Measurements from ENCODE around the gene GRM7. TPM values are rescaled to one million over a fixed set of nuclear protein-coding genes. Genes with fewer than 3 reads are reported as not detected.

The GRM7 gene
- total and polyA plus RNA-seq, 2 of the 4 experiments (the other 2 are of a cell fraction) = not detected

GRCh38 chr3:6929918-6930317, 69.0 kb downstream of the GRM7 start:
- no TSS peak for BruUV-seq (replicated peaks)
- CTCF ChIA-PET = no interaction called here
- Histone ChIP-seq H3K9me3 (ENCODE audit: control insufficient read depth, insufficient read depth, low read length) (peaks cover 4% of the 10 kb centered on the region; the same call in 1 of the 2 replicates), H3K4me2 (ENCODE audit: low read depth, low read length) (no peak overlapping the region), H3K14ac (replicated peaks; ENCODE audit: low read depth, low read length) (no peak overlapping the region), H2AFZ (replicated peaks; ENCODE audit: low read length, poor library complexity) (no peak overlapping the region), H2BK20ac (ENCODE audit: low read depth, low read length) (no peak overlapping the region), H2BK15ac (ENCODE audit: low read depth, low read length) (no peak overlapping the region), H3K79me1 (ENCODE audit: low read depth in 1 of 2, low read length in 2 of 2) (no peaks in the 10 kb centered on the region), H3K4me1 (ENCODE audit: control insufficient read depth, insufficient read depth, low read length) (no peaks in the 10 kb centered on the region), H2AK9ac (replicated peaks; ENCODE audit: low read depth, low read length, poor library complexity) (no peak overlapping the region), H2AK5ac (ENCODE audit: low read depth, low read length) (no peak overlapping the region), H3K27me3 (ENCODE audit: control insufficient read depth, insufficient read depth, low read length) (no peaks in the 10 kb centered on the region), H3K23ac (ENCODE audit: low read depth, low read length) (no peak overlapping the region), H2BK5ac (ENCODE audit: low read depth, low read length, poor library complexity, severe bottlenecking) (no peak overlapping the region), H3K18ac (ENCODE audit: low read depth, low read length) (no peak overlapping the region), H4K5ac (ENCODE audit: low read depth, low read length) (no peak overlapping the region), H3K27ac (ENCODE audit: insufficient read depth, low read length) (no peak overlapping the region), H3K4ac (ENCODE audit: low read depth, low read length) (no peak overlapping the region), H3K4me3 (ENCODE audit: insufficient read depth, low read depth, low read length) (no peak overlapping the region), H2BK120ac (ENCODE audit: low read depth, low read length) (no peak overlapping the region), H4K8ac (ENCODE audit: low read depth in 2 of 2, low read length in 2 of 2) (no peak overlapping the region), H3K9ac (ENCODE audit: low read depth, low read length) (no peak overlapping the region), H3K56ac (ENCODE audit: extremely low read depth, insufficient read depth, low read length) (no peak overlapping the region), H3K36me3 (ENCODE audit: control insufficient read depth, insufficient read depth, low read length) (no peaks in the 10 kb centered on the region), H3K9me1 (ENCODE audit: insufficient read depth, low read length) (no peaks in the 10 kb centered on the region), H4K20me1 (ENCODE audit: insufficient read depth, low read length) (no peaks in the 10 kb centered on the region), H4K91ac (ENCODE audit: insufficient read depth, low read depth, low read length) (no peak overlapping the region)
- in situ Hi-C loops (cut with MboI; ENCODE audit: low sequenced_read_pairs) = no loop called here
- no peak for ATAC-seq (ENCODE audit: low read depth)
- dilution Hi-C loops (cut with HindIII; ENCODE audit: low sequenced_read_pairs, unreplicated experiment) = no loop called here
- POLR2A ChIA-PET (ENCODE audit: unreplicated experiment) = no interaction called here
- WGBS, 2 experiments (ENCODE audit: extremely low coverage in 2 of 2, insufficient read length in 1 of 2) = no CpG with 5 or more reads among the region's 2 CpGs
- TF ChIP-seq RFX5 (IDR thresholded peaks at IDR 0.05; ENCODE audit: low read depth, low read length) (no peak), RAD21 (IDR thresholded peaks at IDR 0.05; ENCODE audit: low read length) (no peak), NFE2L2 (IDR thresholded peaks at IDR 0.05; ENCODE audit: low read depth, low read length) (no peak), MAFK (IDR thresholded peaks at IDR 0.05; ENCODE audit: low read depth, low read length) (no peak), CTCF (conservative IDR thresholded peaks at IDR 0.05; ENCODE audit: low read depth, low read length) (no peak), CHD1 (IDR thresholded peaks at IDR 0.05; ENCODE audit: low read depth, low read length) (no peak), MXI1 (IDR thresholded peaks at IDR 0.05; ENCODE audit: borderline replicate concordance, low read depth, low read length) (no peak), MAZ (IDR thresholded peaks at IDR 0.05; ENCODE audit: borderline replicate concordance, low read depth, low read length) (no peak), RCOR1 (IDR thresholded peaks at IDR 0.05; ENCODE audit: insufficient replicate concordance, low read length) (no peak), FOS (IDR thresholded peaks at IDR 0.05; ENCODE audit: low read depth, low read length) (no peak), CEBPB (IDR thresholded peaks at IDR 0.05; ENCODE audit: low read depth, low read length) (no peak), POLR2A (IDR thresholded peaks at IDR 0.05; ENCODE audit: low read depth, low read length) (no peak), SMC3 (IDR thresholded peaks at IDR 0.05; ENCODE audit: low read depth, low read length) (no peak)
- TF ChIP-seq, protein P1, sequence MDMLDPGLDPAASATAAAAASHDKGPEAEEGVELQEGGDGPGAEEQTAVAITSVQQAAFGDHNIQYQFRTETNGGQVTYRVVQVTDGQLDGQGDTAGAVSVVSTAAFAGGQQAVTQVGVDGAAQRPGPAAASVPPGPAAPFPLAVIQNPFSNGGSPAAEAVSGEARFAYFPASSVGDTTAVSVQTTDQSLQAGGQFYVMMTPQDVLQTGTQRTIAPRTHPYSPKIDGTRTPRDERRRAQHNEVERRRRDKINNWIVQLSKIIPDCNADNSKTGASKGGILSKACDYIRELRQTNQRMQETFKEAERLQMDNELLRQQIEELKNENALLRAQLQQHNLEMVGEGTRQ (IDR thresholded peaks at IDR 0.05; ENCODE audit: low read depth, low read length) = no peak
- TF ChIP-seq, protein P2, sequence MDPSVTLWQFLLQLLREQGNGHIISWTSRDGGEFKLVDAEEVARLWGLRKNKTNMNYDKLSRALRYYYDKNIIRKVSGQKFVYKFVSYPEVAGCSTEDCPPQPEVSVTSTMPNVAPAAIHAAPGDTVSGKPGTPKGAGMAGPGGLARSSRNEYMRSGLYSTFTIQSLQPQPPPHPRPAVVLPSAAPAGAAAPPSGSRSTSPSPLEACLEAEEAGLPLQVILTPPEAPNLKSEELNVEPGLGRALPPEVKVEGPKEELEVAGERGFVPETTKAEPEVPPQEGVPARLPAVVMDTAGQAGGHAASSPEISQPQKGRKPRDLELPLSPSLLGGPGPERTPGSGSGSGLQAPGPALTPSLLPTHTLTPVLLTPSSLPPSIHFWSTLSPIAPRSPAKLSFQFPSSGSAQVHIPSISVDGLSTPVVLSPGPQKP (IDR thresholded peaks at IDR 0.05; ENCODE audit: borderline replicate concordance, low read depth, low read length) = no peak
- DNase-seq = no peak
- intact Hi-C loops (cut with micrococcal nuclease) = no loop called here

All from IMR-90 (cell line).